GM13976 (cell line): ENCODE results near the gene HACE1.

Source experiments
- DNase-seq: peaks from one replicate; pipeline ENCODE4 v3.0.0; 2012; ENCODE audit warnings: low spot score
- CTCF ChIP-seq: IDR thresholded peaks from 2 replicates; pipeline ENCODE4 v1.5.1; 2012; ENCODE audit warnings: borderline replicate concordance, mild to moderate bottlenecking; ENCODE audit not compliant: insufficient read depth; ENCODE audit errors: extremely low read depth, missing control alignments, control extremely low read depth
- in situ Hi-C: fragments of 300-500 bp; cut with MboI; formaldehyde crosslinking; loops from one replicate; pipeline ENCODE4 v1.12.0; 2022; ENCODE audit warnings: low sequenced_read_pairs, mixed read lengths, inconsistent platforms; ENCODE audit not compliant: unreplicated experiment

Gene HACE1

DNA sequence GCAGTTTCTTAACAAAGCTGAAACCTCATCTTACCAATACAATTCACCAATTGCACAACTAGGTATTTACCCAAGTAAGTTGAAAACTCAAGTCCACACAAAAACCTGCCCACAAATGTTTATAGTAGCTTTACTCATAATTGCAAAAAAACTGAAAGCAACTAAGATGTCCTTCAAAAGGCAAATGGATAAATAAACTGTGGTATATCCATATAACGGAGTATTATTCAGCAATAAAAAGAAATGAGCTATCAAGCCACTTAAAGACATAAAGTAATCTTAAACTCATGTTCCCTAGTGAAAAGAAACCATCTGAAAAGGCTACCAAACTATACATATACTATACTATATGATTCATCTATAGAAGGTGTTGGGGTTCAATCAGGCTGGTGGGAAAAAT, 179.7 kb downstream of the HACE1 start:
- TF ChIP-seq CTCF = no peak
- in situ Hi-C loops = no loop called here
- DNase-seq = no peak
